Mesodermal cell (in vitro differentiated cells): ENCODE measurements around the gene GRID1.
A peak's percentile ranks its signal among the peaks of the same experiment; 100 is the strongest.

Source experiments
- H3K27ac ChIP-seq: 2 replicates; pipeline ENCODE4 v1.7.0; 2013; ENCODE audit warnings: mild to moderate bottlenecking, low read depth, low read length, moderate library complexity; ENCODE audit not compliant: severe bottlenecking
- H3K36me3 ChIP-seq: 2 replicates; pipeline ENCODE4 v1.7.1; 2013; ENCODE audit warnings: mild to moderate bottlenecking, low read length, moderate library complexity; ENCODE audit not compliant: control insufficient read depth, insufficient read depth
- H3K4me1 ChIP-seq: one replicate; pipeline ENCODE4 v1.7.1; 2013; ENCODE audit warnings: mild to moderate bottlenecking, low read length; ENCODE audit not compliant: insufficient read depth, control insufficient read depth, poor library complexity, severe bottlenecking
- H3K4me3 ChIP-seq: 2 replicates; pipeline ENCODE4 v1.7.0; 2013; ENCODE audit warnings: low read length, control low read depth, mild to moderate bottlenecking; ENCODE audit not compliant: insufficient read depth, poor library complexity, severe bottlenecking; ENCODE audit errors: extremely low read depth
- H3K9me3 ChIP-seq: 2 replicates; pipeline ENCODE4 v1.7.1; 2013; ENCODE audit warnings: mild to moderate bottlenecking, low read length, moderate library complexity; ENCODE audit not compliant: control insufficient read depth
- WGBS, 2 experiments: methylation state at CpG; one replicate each; pipeline ENCODE4 v1.1.5; 2013; ENCODE audit warnings: missing lambda C conversion rate in 2 of 2; ENCODE audit not compliant: insufficient coverage in 2 of 2; 5-methylcytosine and 5-hydroxymethylcytosine counted together

The GRID1 gene

DNA sequence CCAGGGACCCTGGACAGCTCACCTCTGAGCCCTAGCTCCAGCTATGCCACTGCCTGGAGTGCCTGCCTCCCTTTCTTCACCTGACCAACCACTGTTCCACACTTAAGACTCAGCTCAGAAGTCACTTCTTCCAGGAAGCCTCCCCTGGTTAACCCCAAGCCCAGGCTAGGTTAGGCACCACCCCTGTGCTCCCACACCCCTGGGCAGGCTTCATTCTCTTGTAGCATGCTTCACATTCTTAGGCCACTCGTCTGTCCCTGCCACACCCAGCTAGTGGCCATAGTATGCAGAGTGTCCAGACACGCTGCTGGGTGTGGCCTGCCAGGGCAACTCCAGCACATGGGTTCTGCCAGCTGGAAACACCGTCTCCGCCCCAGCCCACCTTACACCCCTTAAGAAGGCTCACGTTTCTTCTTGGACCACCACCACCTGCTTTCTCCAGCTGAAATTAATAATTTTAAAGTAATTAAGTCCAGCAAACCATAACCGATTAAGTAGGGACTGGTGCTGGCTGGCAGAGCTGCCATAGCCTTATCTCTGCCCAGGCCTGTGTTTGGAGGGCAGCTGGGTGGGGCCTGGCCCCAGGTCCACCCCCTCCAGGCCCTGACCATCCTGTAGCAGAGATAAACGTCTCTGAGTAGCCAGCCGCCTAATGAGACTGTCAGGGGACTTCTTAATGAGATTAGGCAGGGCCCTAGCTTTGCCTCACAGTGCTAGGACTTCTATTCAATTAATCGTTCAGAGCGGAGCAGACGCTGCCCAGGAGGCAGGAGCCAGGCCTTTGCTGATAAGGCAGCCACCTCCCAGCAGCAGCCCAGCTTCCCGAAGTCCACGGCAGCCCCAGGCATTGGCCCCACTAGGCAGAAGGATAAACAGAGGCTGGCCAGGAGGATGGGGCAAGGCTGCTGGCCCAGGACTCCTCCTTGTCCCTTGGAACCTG lies 20.5 kb downstream of the GRID1 start:
- H3K4me3 ChIP-seq: no peak overlapping the region
- H3K4me1 ChIP-seq: peaks cover 32% of the 10 kb centered on the region
- 65 to 72% methylated on average over 9 to 10 of the region's 13 CpGs for WGBS, 2 experiments
- peak overlapping the region; percentile 30 for H3K27ac ChIP-seq
- H3K36me3 ChIP-seq: no peaks in the 10 kb centered on the region
- no peaks in the 10 kb centered on the region for H3K9me3 ChIP-seq

DNA sequence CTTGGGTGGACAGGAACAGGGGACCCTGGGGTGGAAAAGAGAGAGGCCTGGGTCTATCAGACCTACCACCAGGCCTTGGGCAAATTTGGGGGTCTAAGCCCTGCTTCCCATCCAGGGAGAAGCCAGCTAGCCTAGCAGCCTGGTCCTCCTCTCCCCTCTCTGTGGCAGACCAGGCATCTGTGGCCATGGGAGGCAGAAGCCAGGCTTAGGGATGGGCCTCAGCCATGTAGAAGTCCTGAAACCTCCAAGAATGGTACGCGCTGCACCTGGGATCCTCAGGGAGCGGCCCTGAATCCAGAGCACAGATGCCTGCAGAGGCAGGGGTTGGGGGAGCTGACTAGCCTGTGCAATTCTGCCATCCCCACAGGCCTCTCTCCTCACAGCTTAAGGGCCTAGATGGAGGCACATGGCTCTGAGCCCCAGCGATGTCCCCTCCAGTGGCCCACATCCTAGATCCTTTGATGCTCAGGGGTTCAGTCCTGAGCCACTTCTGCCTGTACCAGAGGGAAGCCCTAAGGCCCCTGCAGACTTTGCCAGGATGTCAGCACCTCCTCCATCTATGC lies 21.2 kb downstream of the GRID1 start:
- no peaks in the 10 kb centered on the region for H3K36me3 ChIP-seq
- no peak overlapping the region for H3K27ac ChIP-seq
- H3K9me3 ChIP-seq: no peaks in the 10 kb centered on the region
- H3K4me3 ChIP-seq: no peak overlapping the region
- H3K4me1 ChIP-seq: peaks cover 32% of the 10 kb centered on the region
- 100% methylated on average over 4 of the region's 4 CpGs; no CpG with 5 or more reads in 1 of the 2 experiments for WGBS, 2 experiments

DNA sequence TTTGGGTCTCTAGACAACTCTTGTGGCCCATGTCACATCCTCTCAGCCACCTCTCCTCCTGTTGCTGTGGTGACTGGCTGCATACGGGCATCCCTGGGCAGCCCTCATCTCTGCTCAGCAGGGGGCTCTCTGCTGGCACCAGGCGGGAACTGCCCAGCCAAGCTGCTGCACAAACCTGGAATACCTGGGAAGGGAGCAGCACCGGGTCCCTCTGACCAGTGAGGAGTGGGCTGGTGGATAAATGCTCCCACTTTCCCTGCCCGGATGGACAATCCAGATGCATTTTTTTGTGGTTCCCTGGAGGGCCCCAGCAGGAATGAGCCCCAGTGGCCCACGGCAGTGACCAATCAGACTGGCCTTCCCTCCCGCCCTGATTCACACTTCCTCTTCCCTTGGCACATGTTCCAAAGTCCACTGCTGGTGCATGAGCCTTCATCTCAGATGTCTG lies 21.9 kb downstream of the GRID1 start:
- H3K9me3 ChIP-seq: no peaks in the 10 kb centered on the region
- 78 to 79% methylated on average over 5 to 6 of the region's 6 CpGs for WGBS, 2 experiments
- H3K4me1 ChIP-seq: peaks cover 32% of the 10 kb centered on the region
- H3K36me3 ChIP-seq: no peaks in the 10 kb centered on the region
- H3K27ac ChIP-seq: no peak overlapping the region
- no peak overlapping the region for H3K4me3 ChIP-seq

DNA sequence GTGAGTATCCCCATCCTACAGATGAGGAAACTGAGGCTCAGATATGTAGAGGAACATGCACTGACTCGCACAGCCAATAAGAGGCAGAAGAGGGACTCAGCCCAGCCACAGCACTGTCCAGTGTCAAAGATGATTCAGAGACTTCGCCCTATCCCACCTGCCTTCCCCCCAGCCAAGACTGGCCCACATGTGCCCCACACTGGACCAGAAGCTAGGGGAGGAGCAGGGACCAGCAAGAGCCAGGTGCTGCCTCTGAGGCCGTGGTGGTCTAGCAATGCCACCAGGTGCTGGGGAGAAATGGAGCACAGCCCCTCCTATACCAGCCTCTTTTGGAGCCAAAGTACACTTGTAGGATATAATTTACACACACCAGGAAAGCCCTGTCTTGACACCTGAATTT lies 22.3 kb downstream of the GRID1 start:
- no peak overlapping the region for H3K4me3 ChIP-seq
- H3K4me1 ChIP-seq: peaks cover 32% of the 10 kb centered on the region
- 86 to 100% methylated on average over 1 to 2 of the region's 3 CpGs for WGBS, 2 experiments

DNA sequence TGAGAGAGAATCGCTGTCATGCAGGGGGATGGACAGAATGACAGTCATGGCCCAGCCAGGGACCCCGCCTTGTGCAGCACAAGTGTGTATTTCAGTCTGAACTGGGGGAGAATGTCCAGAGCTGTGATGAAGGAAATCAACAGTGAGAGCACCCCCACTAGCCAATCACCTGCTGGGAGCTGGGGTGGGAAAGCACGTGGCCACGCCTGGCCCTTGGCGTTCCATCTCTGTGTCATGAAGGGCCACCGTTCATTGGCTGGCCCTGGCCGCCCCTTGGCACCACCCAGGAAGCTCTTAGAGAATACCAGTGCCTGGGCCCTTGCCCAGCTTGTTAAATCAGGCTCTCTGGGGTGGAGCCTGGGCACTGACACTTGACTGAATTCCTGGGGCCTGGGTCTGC lies 22.8 kb downstream of the GRID1 start:
- H3K4me3 ChIP-seq: no peak overlapping the region
- 89 to 90% methylated on average over 5 to 6 of the region's 7 CpGs for WGBS, 2 experiments
- H3K36me3 ChIP-seq: no peaks in the 10 kb centered on the region
- H3K4me1 ChIP-seq: peaks cover 32% of the 10 kb centered on the region
- H3K9me3 ChIP-seq: no peaks in the 10 kb centered on the region
- no peak overlapping the region for H3K27ac ChIP-seq

More for the DNA sequence above, 22.3 kb downstream of the GRID1 start:
- no peak overlapping the region for H3K27ac ChIP-seq
- H3K9me3 ChIP-seq: no peaks in the 10 kb centered on the region
- no peaks in the 10 kb centered on the region for H3K36me3 ChIP-seq

DNA sequence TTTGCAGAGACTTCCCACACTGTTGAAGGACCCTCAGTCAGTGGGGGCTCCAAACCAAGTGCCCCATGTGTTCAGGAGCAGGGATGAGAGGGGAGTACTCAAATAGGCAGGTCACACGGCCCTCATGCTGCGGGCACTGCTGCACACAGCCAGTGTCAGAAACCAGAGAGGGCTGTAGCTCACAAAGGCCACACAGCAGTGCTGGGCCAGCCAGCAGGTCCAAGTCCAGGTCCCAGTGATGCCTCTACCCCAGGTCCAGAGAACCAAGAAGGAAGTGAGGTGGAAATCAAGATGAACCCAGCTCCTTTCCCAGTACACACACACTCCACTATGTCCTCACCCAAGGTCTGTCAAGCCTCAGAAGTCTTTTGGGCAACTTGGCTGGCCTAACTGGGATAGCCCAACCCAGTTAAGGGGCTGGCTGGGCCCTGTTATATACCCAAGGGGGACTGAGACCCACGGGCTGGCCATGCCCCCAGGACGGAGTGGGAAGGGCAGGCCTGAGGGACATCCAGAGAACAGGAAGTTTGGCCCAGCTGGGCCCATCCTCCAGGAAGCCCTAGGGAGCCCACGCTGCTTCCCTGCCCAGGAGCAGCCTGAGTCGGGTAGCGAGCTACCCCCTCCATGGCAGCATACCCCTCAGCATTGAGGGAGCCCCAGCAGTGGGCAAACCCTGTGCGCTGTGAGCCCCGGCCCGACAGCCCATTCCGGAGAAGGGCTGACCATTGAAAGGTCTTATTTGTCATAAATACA lies 24.3 kb downstream of the GRID1 start:
- H3K9me3 ChIP-seq: no peaks in the 10 kb centered on the region
- H3K4me3 ChIP-seq: no peak overlapping the region
- H3K36me3 ChIP-seq: no peaks in the 10 kb centered on the region
- 82 to 91% methylated on average over 5 to 9 of the region's 11 CpGs for WGBS, 2 experiments
- no peak overlapping the region for H3K27ac ChIP-seq
- peaks cover 23% of the 10 kb centered on the region for H3K4me1 ChIP-seq

DNA sequence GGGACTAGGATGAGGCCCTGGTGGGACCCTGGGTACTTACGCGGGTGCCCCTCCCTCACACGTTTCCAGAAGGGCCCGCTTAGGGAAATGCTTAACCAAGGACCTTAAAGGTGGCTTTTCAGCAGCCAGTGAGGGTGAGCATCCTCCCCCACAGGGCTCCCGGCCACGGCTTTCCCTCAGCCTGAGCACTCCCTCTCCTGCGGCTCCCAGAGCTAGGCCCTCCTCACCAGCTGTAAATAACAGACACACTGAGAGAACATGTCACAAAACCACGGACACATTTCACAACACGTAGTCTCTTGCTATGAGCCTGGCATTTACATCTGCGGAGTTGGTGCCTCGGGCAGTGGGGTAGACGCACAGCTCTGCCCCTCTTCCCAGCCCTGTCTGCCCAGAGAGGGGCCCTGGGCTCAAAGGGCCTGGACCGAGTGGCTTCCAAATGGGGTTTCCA lies 25.2 kb downstream of the GRID1 start:
- Histone ChIP-seq H3K9me3 (no peaks in the 10 kb centered on the region), H3K27ac (no peak overlapping the region), H3K4me3 (no peak overlapping the region), H3K4me1 (peaks cover 15% of the 10 kb centered on the region), H3K36me3 (no peaks in the 10 kb centered on the region)
- WGBS, 2 experiments: 69 to 74% methylated on average over 11 to 13 of the region's 13 CpGs

DNA sequence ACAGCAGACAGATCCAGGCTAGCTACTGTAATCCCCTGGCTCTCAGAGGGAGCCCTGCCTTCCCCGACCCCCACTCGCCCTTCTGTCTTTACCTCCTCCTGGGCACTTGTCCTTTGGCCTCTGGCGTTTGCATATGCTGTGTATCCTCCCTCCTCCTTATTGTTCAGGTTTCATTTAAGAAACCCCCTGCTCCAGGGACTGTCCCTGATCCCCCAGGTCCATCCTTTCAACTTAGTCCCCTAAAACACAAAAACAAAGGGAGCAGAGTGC lies 25.7 kb downstream of the GRID1 start:
- peaks cover 11% of the 10 kb centered on the region for H3K4me1 ChIP-seq
- no peak overlapping the region for H3K27ac ChIP-seq
- no peaks in the 10 kb centered on the region for H3K9me3 ChIP-seq
- WGBS, 2 experiments: 51 to 64% methylated on average over 2 to 3 of the region's 3 CpGs
- no peaks in the 10 kb centered on the region for H3K36me3 ChIP-seq
- no peak overlapping the region for H3K4me3 ChIP-seq

DNA sequence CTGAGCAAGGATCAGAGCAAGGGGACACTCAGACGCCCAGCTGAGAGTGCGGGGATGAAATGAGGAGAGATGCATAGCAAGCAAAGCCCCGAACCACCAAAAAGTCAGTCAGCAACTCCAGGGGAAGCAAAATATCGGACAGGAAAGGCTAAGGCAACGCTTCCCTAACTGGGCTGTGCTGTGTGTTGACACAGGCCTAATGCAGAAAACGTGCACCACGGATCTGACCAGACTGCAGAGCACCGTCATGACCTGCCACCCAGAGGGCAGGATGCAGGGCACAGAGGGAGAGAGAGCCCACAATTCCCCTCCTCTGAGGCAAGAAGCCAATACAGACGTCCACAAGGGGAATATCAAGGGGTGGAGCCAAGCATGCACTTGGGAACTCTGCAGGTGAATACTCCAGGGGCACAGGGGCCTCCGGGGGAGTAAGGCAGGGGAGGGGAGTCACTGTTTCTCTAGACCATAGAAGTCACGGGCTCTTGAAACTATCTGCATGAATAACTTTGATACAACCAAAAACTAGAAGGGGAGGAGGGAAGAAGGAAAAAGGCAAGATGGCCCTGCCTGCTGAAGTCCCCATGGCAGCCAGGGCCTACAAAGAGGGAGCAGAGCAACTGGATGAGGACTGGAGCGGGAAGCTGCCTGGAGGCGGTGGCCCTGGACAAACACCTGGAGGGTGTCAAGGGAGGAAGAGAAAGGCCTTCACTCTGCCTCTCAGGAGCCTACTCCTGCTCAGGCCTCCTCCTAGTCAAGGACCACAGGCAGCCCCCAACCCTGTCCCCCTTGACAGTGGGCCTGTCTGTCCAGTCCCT lies 26.2 kb downstream of the GRID1 start:
- 59 to 76% methylated on average over 10 to 11 of the region's 13 CpGs for WGBS, 2 experiments

DNA sequence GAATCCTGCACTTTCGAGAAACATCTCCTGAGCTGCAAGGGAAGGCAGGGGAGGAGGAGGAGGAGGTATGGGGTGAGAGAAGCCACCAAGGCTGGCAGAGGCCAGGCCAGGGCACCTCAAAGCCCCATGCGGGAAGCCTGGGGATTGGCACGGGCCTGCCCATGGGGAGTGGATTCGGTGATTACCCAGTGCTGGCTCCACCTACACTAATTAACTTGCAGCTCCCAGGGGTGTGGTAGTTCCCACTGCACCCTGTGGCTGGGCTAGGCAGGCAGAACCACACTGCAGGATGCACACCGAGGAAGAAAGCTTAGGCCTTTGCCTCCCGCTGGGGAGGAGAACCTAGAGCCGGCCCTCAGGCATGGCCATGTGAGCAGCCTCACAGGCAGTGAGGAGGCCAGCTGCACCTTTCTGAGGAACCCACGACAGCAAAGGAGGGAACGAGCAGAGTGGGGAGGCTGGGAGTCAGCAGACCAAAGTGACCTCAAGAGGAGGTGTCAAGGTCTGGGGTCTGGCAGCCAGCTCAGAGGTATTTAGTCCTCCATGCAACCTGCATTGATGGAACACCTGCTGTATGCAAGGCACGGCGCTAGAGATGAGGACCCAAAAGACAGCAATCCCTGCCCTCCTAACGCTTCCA lies 27.2 kb downstream of the GRID1 start:
- WGBS, 2 experiments: 79 to 80% methylated on average over 11 to 12 of the region's 12 CpGs

More for the DNA sequence above, 26.2 kb downstream of the GRID1 start:
- H3K4me1 ChIP-seq: peaks cover 7% of the 10 kb centered on the region
- H3K9me3 ChIP-seq: no peaks in the 10 kb centered on the region
- no peak overlapping the region for H3K4me3 ChIP-seq
- H3K36me3 ChIP-seq: no peaks in the 10 kb centered on the region
- no peak overlapping the region for H3K27ac ChIP-seq

More for the DNA sequence above, 27.2 kb downstream of the GRID1 start:
- Histone ChIP-seq H3K4me1 (no peaks in the 10 kb centered on the region), H3K4me3 (no peak overlapping the region), H3K36me3 (no peaks in the 10 kb centered on the region), H3K9me3 (no peaks in the 10 kb centered on the region), H3K27ac (no peak overlapping the region)
